HCT116 (cell line): ENCODE data around the gene ADAMTS3. TPM values are rescaled to one million over a fixed set of nuclear protein-coding genes. Genes with fewer than 3 reads are reported as not detected.

Source experiments
- ATAC-seq: fragments of 200-7000 bp; cut with Tn5 transposase; 2 replicates; pipeline ENCODE4 v1.9.1; 2020; ENCODE audit warnings: mild to moderate bottlenecking, moderate library complexity
- BruUV-seq: library from RNA; stranded (reverse); fragments of 400-500 nt; replicated peaks from 2 replicates; lab custom pipeline; 2021; lab: Mats Ljungman, UMichigan
- CTCF ChIA-PET: fragments of 300-600 bp; sonication (Branson Sonifier 250); formaldehyde crosslinking; loops from one replicate; lab custom pipeline; 2021; ENCODE audit warnings: antibody characterized with exemption; lab: Charles Lee
- POLR2A ChIA-PET: fragments of 300-600, 350-600 bp; sonication (Branson Sonifier 250); formaldehyde crosslinking; loops from one replicate; lab custom pipeline; 2021; ENCODE audit warnings: antibody characterized with exemption; lab: Charles Lee
- RAD21 ChIA-PET, 2 experiments: fragments of 300-600 bp; sonication (Branson Sonifier 250); formaldehyde crosslinking; loops; one replicate each; lab custom pipeline; 2023; ENCODE audit warnings: low total read pairs in 2 of 2; ENCODE audit not compliant: uncharacterized antibody in 2 of 2, unreplicated experiment in 2 of 2, low non-redundant PET in 1 of 2; lab: Charles Lee
- DNase-seq: peaks from one replicate; pipeline ENCODE4 v3.0.0-alpha.2; 2010; ENCODE audit warnings: low read depth, low spot score
- H2AFZ ChIP-seq: fragments of 200-600 bp; shearing (Covaris generic), sonication (generic); 2 replicates; pipeline ENCODE4 v1.6.1; 2017; ENCODE audit warnings: low read depth, mixed run types, mixed read lengths, antibody characterized with exemption, low read length; ENCODE audit not compliant: poor library complexity, severe bottlenecking
- H3K27ac ChIP-seq: 2 replicates; pipeline ENCODE4 v1.5.1; 2012; ENCODE audit warnings: low read depth, low read length
- H3K27me3 ChIP-seq: fragments of 200-600 bp; sonication (generic); 2 replicates; pipeline ENCODE4 v1.6.1; 2016; ENCODE audit warnings: mixed run types, low read length, mixed read lengths; ENCODE audit not compliant: insufficient read depth
- H3K36me3 ChIP-seq, 2 experiments: fragments of 200-500 bp in 1 of 2; fragments of 200-600 bp in 1 of 2; sonication (Bioruptor generic) in 1 of 2; sonication (generic) in 1 of 2; 2 replicates each; pipeline versions ENCODE4 v1.5.1 to v1.6.1; 2014 to 2016; ENCODE audit warnings: low read length in 2 of 2, inconsistent platforms in 1 of 2, mixed read lengths in 1 of 2, mixed run types in 1 of 2; ENCODE audit not compliant: insufficient read depth in 2 of 2, control insufficient read depth in 1 of 2
- H3K4me1 ChIP-seq, 2 experiments: fragments of 200-600 bp in 1 of 2; sonication (generic) in 1 of 2; 2 replicates each; pipeline versions ENCODE4 v1.5.1 to v1.6.1; 2012 to 2017; ENCODE audit warnings: low read length in 2 of 2, inconsistent platforms in 1 of 2, mild to moderate bottlenecking in 1 of 2, mixed read lengths in 1 of 2, mixed run types in 1 of 2, moderate library complexity in 1 of 2; ENCODE audit not compliant: insufficient read depth in 2 of 2, control insufficient read depth in 1 of 2
- H3K4me2 ChIP-seq: fragments of 200-600 bp; sonication (generic); 2 replicates; pipeline ENCODE4 v1.6.1; 2017; ENCODE audit warnings: mixed run types, low read length, mixed read lengths
- H3K4me3 ChIP-seq, 2 experiments: fragments of 200-600 bp in 1 of 2; sonication (generic) in 1 of 2; replicated peaks in 1 of 2; 2 replicates each; pipeline ENCODE4 v1.5.1; 2011 to 2016; ENCODE audit warnings: low read length in 2 of 2, control low read depth in 1 of 2, low read depth in 1 of 2, mild to moderate bottlenecking in 1 of 2, mixed read lengths in 1 of 2, mixed run types in 1 of 2
- H3K79me2 ChIP-seq: fragments of 200-600 bp; sonication (generic); 2 replicates; pipeline ENCODE4 v1.6.1; 2017; ENCODE audit warnings: mild to moderate bottlenecking, mixed run types, low read length, moderate library complexity, mixed read lengths; ENCODE audit not compliant: insufficient read depth
- H3K9ac ChIP-seq: fragments of 200-600 bp; sonication (generic); 2 replicates; pipeline ENCODE4 v1.6.1; 2016; ENCODE audit warnings: low read length, mixed read lengths
- H3K9me2 ChIP-seq: fragments of 200-600 bp; sonication (generic), shearing (Covaris generic); 2 replicates; pipeline ENCODE4 v1.6.1; 2017; ENCODE audit warnings: mixed run types, mild to moderate bottlenecking, moderate library complexity; ENCODE audit not compliant: insufficient read depth
- H3K9me3 ChIP-seq, 2 experiments: fragments of 200-500 bp in 1 of 2; fragments of 200-600 bp in 1 of 2; sonication (Bioruptor generic) in 1 of 2; sonication (generic) in 1 of 2; 2 replicates each; pipeline ENCODE4 v1.6.1; 2014 to 2017; ENCODE audit warnings: low read length in 2 of 2, mixed read lengths in 2 of 2, inconsistent platforms in 1 of 2, low read depth in 1 of 2, mild to moderate bottlenecking in 1 of 2, mixed run types in 1 of 2, moderate library complexity in 1 of 2; ENCODE audit not compliant: control insufficient read depth in 1 of 2, insufficient read depth in 1 of 2
- H4K20me1 ChIP-seq: fragments of 200-600 bp; sonication (generic), shearing (Covaris generic); 2 replicates; pipeline ENCODE4 v1.6.1; 2017; ENCODE audit warnings: mixed run types, mild to moderate bottlenecking, moderate library complexity; ENCODE audit not compliant: insufficient read depth
- ELF1 ChIP-seq: IDR thresholded peaks from 2 replicates; pipeline ENCODE4 v1.6.1; 2012; ENCODE audit warnings: low read depth, borderline replicate concordance
- EZH2phosphoT487 ChIP-seq: fragments of 200-600 bp; IDR thresholded peaks from 2 replicates; pipeline ENCODE4 v1.6.1; 2018; ENCODE audit warnings: antibody characterized with exemption, borderline replicate concordance
- POLR2AphosphoS5 ChIP-seq: IDR thresholded peaks from 2 replicates; pipeline ENCODE4 v1.6.1; 2011; ENCODE audit warnings: mild to moderate bottlenecking, low read depth, low read length, moderate library complexity
- RAD21 ChIP-seq: IDR thresholded peaks from 2 replicates; pipeline ENCODE4 v1.6.1; 2012; ENCODE audit warnings: low read depth, mild to moderate bottlenecking
- YY1 ChIP-seq: IDR thresholded peaks from 2 replicates; pipeline ENCODE4 v1.6.1; 2011; ENCODE audit warnings: low read length, low read depth, moderate library complexity, mild to moderate bottlenecking; ENCODE audit not compliant: insufficient replicate concordance; ENCODE audit errors: extremely low read depth
- intact Hi-C: fragments of 100-400 bp; cut with micrococcal nuclease; formaldehyde crosslinking; loops from 2 replicates; pipeline ENCODE4 v1.10.0; 2022
- total RNA-seq: library from RNA; stranded (reverse); gene quantifications from one replicate; pipeline ENCODE4 v1.2.1, GENCODE V29; 2021; ENCODE audit not compliant: unreplicated experiment
- TF ChIP-seq, protein P1 (sequence below): IDR thresholded peaks from 2 replicates; pipeline ENCODE4 v1.6.1; 2012
- TF ChIP-seq, protein P2 (sequence below): IDR thresholded peaks from 2 replicates; pipeline ENCODE4 v1.6.1; 2012
- TF ChIP-seq, protein P3 (sequence below): IDR thresholded peaks from 2 replicates; pipeline ENCODE4 v1.6.1; 2011; ENCODE audit warnings: mild to moderate bottlenecking, low read length, moderate library complexity; ENCODE audit not compliant: insufficient replicate concordance; ENCODE audit errors: extremely low read depth

The ADAMTS3 gene
- total RNA-seq, 1 experiment from 2014 or later: not detected

DNA sequence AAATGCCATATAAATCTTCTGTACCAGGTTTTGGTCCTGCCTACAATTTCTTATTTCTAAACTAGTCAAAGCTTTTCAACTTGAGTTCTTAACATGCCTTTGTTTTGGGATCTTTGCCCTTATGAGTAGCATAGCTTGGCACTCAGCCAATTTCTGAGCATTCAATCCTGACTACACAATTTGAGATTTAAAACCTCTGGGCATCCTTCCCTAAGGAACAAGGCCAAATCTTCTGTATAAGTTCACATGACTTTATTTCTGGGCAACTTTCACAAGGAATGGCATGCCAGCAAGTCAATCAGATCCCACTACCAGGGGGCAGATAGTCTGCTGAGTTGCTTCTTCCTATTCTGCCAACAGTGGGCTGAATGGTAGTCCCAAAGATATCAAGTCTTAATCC lies 254.2 kb downstream of the ADAMTS3 start:
- Histone ChIP-seq H3K4me2 (no peak overlapping the region), H3K27me3 (no peaks in the 10 kb centered on the region), H3K36me3 (no peaks in the 10 kb centered on the region), H3K9me3 (no peaks in the 10 kb centered on the region), H3K27ac (no peak overlapping the region), H3K4me3 (no peak overlapping the region), H3K4me1 (no peaks in the 10 kb centered on the region), H3K9ac (no peak overlapping the region), H2AFZ (no peak overlapping the region), H3K79me2 (no peaks in the 10 kb centered on the region), H3K9me2 (no peaks in the 10 kb centered on the region), H4K20me1 (no peaks in the 10 kb centered on the region; the same call in 1 of the 2 replicates)
- ATAC-seq (no peak), DNase-seq (no peak)
- RAD21 ChIA-PET: no interaction called here
- no TSS peak for BruUV-seq
- intact Hi-C loops: no loop called here
- TF ChIP-seq, protein P1, sequence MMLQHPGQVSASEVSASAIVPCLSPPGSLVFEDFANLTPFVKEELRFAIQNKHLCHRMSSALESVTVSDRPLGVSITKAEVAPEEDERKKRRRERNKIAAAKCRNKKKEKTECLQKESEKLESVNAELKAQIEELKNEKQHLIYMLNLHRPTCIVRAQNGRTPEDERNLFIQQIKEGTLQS: no peak
- TF ChIP-seq YY1: no peak
- TF ChIP-seq, protein P2, sequence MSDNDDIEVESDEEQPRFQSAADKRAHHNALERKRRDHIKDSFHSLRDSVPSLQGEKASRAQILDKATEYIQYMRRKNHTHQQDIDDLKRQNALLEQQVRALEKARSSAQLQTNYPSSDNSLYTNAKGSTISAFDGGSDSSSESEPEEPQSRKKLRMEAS: no peak
- TF ChIP-seq RAD21: no peak
- no peak for TF ChIP-seq ELF1
- no peak for TF ChIP-seq POLR2AphosphoS5
- TF ChIP-seq, protein P3, sequence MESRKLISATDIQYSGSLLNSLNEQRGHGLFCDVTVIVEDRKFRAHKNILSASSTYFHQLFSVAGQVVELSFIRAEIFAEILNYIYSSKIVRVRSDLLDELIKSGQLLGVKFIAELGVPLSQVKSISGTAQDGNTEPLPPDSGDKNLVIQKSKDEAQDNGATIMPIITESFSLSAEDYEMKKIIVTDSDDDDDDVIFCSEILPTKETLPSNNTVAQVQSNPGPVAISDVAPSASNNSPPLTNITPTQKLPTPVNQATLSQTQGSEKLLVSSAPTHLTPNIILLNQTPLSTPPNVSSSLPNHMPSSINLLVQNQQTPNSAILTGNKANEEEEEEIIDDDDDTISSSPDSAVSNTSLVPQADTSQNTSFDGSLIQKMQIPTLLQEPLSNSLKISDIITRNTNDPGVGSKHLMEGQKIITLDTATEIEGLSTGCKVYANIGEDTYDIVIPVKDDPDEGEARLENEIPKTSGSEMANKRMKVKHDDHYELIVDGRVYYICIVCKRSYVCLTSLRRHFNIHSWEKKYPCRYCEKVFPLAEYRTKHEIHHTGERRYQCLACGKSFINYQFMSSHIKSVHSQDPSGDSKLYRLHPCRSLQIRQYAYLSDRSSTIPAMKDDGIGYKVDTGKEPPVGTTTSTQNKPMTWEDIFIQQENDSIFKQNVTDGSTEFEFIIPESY: no peak
- no peak for TF ChIP-seq EZH2phosphoT487
- POLR2A ChIA-PET: no interaction called here
- CTCF ChIA-PET: no interaction called here
